Stimulated activated CD8-positive, alpha-beta memory T cell treated with anti-CD3 and anti-CD28 coated beads, Interleukin-7, amount 100 ng/mL, for 48 hours (primary cell): Measurements from ENCODE around the gene RPL18A.
"Not testable (repeated sequence)": the region's sequence is repeated elsewhere in the genome, so short reads cannot be mapped to it uniquely, and the experiment has no call there.

ENCODE experiments used
- DNase-seq, 2 donors: peaks; one replicate each; pipeline ENCODE4 v3.0.0-alpha.2; 2020; ENCODE audit warnings: low read depth in 1 of 2; ENCODE audit errors: extremely low read depth in 1 of 2

RPL18A gene

GRCh38 chr19:17866312-17866963 lies 6.7 kb downstream of the RPL18A start:
- DNase-seq, result no peak

GRCh38 chr19:17866964-17867486 lies 7.3 kb downstream of the RPL18A start:
- no peak for DNase-seq

- DNase-seq, result no peak
These were observed 9.0 kb downstream of the RPL18A start for GRCh38 chr19:17868669-17869068.

- DNase-seq, result no peak
These were observed 9.5 kb downstream of the RPL18A start for GRCh38 chr19:17869114-17869608.

GRCh38 chr19:17871032-17871877 lies 11.5 kb downstream of the RPL18A start:
- no peak for DNase-seq

- DNase-seq, result no peak
These were observed 12.2 kb downstream of the RPL18A start, which contains the start of gene SLC5A5 for GRCh38 chr19:17871878-17872250. Gene SLC5A5, plus strand, starts transcription at chr19:17871945. Its CDS starts 375 bp downstream, at chr19:17872320.

- DNase-seq, result peak in 1 of 2 donors; percentile 56
These were observed 12.7 kb downstream of the RPL18A start for GRCh38 chr19:17872251-17873001.

- peak in 1 of 2 donors; percentile 59 for DNase-seq
These were observed 14.4 kb downstream of the RPL18A start for GRCh38 chr19:17873786-17874757.

GRCh38 chr19:17874758-17875135 lies 15.0 kb downstream of the RPL18A start:
- DNase-seq, result no peak

GRCh38 chr19:17877696-17878095 lies 18.0 kb downstream of the RPL18A start:
- no peak for DNase-seq

- no peak for DNase-seq
These were observed 19.8 kb downstream of the RPL18A start for GRCh38 chr19:17879466-17879865.

GRCh38 chr19:17881701-17882100 lies 22.0 kb downstream of the RPL18A start:
- no peak for DNase-seq

GRCh38 chr19:17883627-17884410 lies 24.1 kb downstream of the RPL18A start:
- no peak for DNase-seq

GRCh38 chr19:17886515-17886914 lies 26.8 kb downstream of the RPL18A start:
- DNase-seq, result no peak

GRCh38 chr19:17887221-17887620 lies 27.5 kb downstream of the RPL18A start:
- not testable (repeated sequence) for DNase-seq

- no peak for DNase-seq
These were observed 28.6 kb downstream of the RPL18A start for GRCh38 chr19:17888260-17888659.

- DNase-seq, result no peak
These were observed 30.0 kb downstream of the RPL18A start for GRCh38 chr19:17889609-17890214.

GRCh38 chr19:17893766-17894165 lies 34.1 kb downstream of the RPL18A start:
- no peak for DNase-seq

- DNase-seq, result no peak
These were observed 43.0 kb downstream of the RPL18A start for GRCh38 chr19:17902701-17903100.
